Skeletal muscle tissue (tissue), 4 donors: ENCODE measurements around the gene UPK1A. TPM values are rescaled to one million over a fixed set of nuclear protein-coding genes. Genes with fewer than 3 reads are reported as not detected.
"Not testable (repeated sequence)": the region's sequence is repeated elsewhere in the genome, so short reads cannot be mapped to it uniquely, and the experiment has no call there.

Source experiments
- H3K27ac ChIP-seq: one replicate; pipeline ENCODE4 v1.7.0; 2013; ENCODE audit warnings: mild to moderate bottlenecking, low read depth, low read length, inconsistent platforms
- H3K27me3 ChIP-seq, 3 donors: one replicate each; pipeline ENCODE4 v1.7.0; 2013; ENCODE audit warnings: low read length in 3 of 3; ENCODE audit not compliant: control insufficient read depth in 3 of 3, insufficient read depth in 3 of 3
- H3K36me3 ChIP-seq, 3 donors: one replicate each; pipeline ENCODE4 v1.7.0; 2013; ENCODE audit warnings: low read length in 3 of 3; ENCODE audit not compliant: control insufficient read depth in 3 of 3, insufficient read depth in 3 of 3
- H3K4me1 ChIP-seq, 3 donors: one replicate each; pipeline ENCODE4 v1.7.0; 2013; ENCODE audit warnings: low read length in 3 of 3, mild to moderate bottlenecking in 3 of 3; ENCODE audit not compliant: control insufficient read depth in 3 of 3, insufficient read depth in 3 of 3
- H3K4me3 ChIP-seq, 3 donors: one replicate each; pipeline ENCODE4 v1.7.0; 2013; ENCODE audit warnings: low read length in 3 of 3
- H3K9ac ChIP-seq, 3 donors: one replicate each; pipeline ENCODE4 v1.7.0; 2013; ENCODE audit warnings: low read length in 3 of 3, mild to moderate bottlenecking in 3 of 3, moderate library complexity in 2 of 3, low read depth in 1 of 3
- H3K9me3 ChIP-seq, 3 donors: one replicate each; pipeline ENCODE4 v1.7.0; 2013; ENCODE audit warnings: low read length in 3 of 3; ENCODE audit not compliant: control insufficient read depth in 3 of 3
- total RNA-seq: library from RNA; depleted of rRNA; stranded (reverse); fragments of >200 nt; gene quantifications from one replicate; pipeline ENCODE4 v1.2.3, GENCODE V29; 2014
- donor health status: Osteomylitis.

The UPK1A gene
- total RNA-seq, 1 donor from 2014 or later: not detected

DNA sequence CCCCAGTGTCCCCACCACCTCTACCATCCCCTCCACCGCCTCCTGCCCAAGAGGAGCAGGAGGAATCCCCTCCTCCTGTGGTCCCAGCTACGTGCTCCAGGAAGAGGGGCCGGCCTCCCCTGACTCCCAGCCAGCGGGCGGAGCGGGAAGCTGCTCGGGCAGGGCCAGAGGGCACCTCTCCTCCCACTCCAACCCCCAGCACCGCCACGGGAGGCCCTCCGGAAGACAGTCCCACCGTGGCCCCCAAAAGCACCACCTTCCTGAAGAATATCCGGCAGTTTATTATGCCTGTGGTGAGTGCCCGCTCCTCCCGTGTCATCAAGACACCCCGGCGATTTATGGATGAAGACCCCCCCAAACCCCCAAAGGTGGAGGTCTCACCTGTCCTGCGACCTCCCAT lies 54.3 kb downstream of the UPK1A start:
- Histone ChIP-seq H3K27ac (no peak overlapping the region), H3K9ac (no peak overlapping the region), H3K9me3 (no peaks in the 10 kb centered on the region), H3K27me3 (no peaks in the 10 kb centered on the region), H3K4me1 (peaks cover 22 to 28% (median 22%) of the 10 kb centered on the region in 3 donors), H3K36me3 (peaks cover 46 to 52% (median 47%) of the 10 kb centered on the region in 3 donors), H3K4me3 (no peak overlapping the region)

DNA sequence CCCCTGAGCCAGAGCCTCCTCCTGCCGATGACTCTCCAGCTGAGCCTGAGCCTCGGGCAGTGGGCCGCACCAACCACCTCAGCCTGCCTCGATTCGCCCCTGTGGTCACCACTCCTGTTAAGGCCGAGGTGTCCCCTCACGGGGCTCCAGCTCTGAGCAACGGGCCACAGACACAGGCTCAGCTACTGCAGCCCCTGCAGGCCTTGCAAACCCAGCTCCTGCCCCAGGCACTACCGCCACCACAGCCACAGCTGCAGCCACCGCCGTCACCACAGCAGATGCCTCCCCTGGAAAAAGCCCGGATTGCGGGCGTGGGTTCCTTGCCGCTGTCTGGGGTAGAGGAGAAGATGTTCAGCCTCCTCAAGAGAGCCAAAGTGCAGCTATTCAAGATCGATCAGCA lies 55.1 kb downstream of the UPK1A start:
- Histone ChIP-seq H3K36me3 (peaks cover 53 to 59% (median 55%) of the 10 kb centered on the region in 3 donors), H3K9me3 (no peaks in the 10 kb centered on the region), H3K9ac (no peak overlapping the region), H3K4me3 (no peak overlapping the region), H3K27me3 (no peaks in the 10 kb centered on the region), H3K4me1 (peaks cover 14 to 21% (median 15%) of the 10 kb centered on the region in 3 donors), H3K27ac (no peak overlapping the region)

DNA sequence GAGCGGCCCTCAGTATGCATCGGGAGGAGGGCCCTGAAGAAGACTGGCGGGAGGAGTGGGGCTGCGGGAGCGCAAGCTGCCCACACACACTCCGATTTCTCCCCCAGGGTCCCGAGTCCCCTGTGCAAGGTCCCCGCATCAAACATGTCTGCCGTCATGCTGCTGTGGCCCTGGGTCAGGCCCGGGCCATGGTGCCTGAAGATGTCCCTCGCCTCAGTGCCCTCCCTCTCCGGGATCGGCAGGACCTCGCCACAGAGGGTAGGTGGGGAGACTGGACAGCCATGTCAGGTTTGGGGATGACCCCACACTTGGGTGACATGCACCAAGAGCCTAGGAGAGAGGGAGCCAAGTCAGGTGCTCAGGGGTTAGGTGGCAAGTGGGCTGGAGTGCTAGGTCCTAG lies 56.1 kb downstream of the UPK1A start:
- H3K4me1 ChIP-seq: peaks cover 13 to 18% (median 13%) of the 10 kb centered on the region in 3 donors
- no peak overlapping the region for H3K4me3 ChIP-seq
- peaks cover 63 to 67% (median 64%) of the 10 kb centered on the region in 3 donors for H3K36me3 ChIP-seq
- no peak overlapping the region for H3K27ac ChIP-seq
- no peaks in the 10 kb centered on the region for H3K27me3 ChIP-seq
- no peak overlapping the region for H3K9ac ChIP-seq
- no peaks in the 10 kb centered on the region for H3K9me3 ChIP-seq

DNA sequence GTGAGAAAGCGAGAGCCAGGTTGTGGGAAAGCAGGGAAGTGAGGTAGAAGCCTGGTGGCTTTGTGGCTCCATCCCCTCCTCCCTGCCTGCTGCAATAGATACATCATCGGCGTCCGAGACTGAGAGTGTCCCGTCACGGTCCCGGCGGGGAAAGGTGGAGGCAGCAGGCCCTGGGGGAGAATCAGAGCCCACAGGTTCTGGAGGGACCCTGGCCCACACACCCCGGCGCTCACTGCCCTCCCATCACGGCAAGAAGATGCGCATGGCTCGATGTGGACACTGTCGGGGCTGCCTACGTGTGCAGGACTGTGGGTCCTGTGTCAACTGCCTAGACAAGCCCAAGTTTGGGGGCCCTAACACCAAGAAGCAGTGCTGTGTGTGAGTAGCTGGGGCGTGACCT lies 56.6 kb downstream of the UPK1A start:
- peaks cover 67 to 72% (median 69%) of the 10 kb centered on the region in 3 donors for H3K36me3 ChIP-seq
- H3K4me3 ChIP-seq: no peak overlapping the region
- peaks cover 13 to 18% (median 13%) of the 10 kb centered on the region in 3 donors for H3K4me1 ChIP-seq
- H3K27me3 ChIP-seq: no peaks in the 10 kb centered on the region
- no peak overlapping the region for H3K9ac ChIP-seq
- no peaks in the 10 kb centered on the region for H3K9me3 ChIP-seq
- H3K27ac ChIP-seq: no peak overlapping the region

DNA sequence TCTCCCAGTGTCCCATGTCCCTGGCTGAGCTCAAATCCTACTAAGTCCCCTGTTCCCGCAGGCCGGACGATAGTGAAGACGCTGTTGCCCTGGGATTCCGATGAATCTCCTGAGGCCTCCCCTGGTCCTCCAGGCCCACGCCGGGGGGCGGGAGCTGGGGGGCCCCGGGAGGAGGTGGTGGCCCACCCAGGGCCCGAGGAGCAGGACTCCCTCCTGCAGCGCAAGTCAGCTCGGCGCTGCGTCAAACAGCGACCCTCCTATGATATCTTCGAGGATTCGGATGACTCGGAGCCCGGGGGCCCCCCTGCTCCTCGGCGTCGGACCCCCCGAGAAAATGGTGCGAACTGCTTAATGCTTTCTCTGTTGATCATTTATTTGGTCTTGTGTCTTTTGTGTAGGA lies 57.4 kb downstream of the UPK1A start:
- H3K36me3 ChIP-seq: peaks cover 75 to 79% (median 76%) of the 10 kb centered on the region in 3 donors
- peaks cover 10 to 14% (median 10%) of the 10 kb centered on the region in 3 donors for H3K4me1 ChIP-seq

DNA sequence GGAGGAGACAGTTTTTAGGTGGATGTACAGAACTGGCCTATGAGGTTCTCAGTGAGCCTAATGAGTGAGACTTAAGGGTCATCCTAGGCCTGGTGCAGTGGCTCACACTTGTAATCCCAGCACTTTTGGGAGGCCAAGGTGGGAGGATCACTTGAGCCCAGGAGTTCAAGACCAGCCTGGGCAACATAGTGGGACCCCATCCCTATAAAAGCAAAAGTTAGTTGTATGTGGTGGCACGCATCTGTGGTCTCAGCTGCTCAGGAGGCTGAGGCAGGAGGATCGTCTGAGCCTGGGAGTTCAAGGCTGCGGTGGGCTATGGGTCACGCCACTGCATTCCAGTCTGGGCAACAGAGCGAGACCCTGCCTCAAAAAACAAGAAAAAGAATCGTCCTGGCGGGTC lies 57.8 kb downstream of the UPK1A start:
- H3K4me1 ChIP-seq, H3K4me3 ChIP-seq, H3K27me3 ChIP-seq, H3K9me3 ChIP-seq, H3K9ac ChIP-seq, H3K27ac ChIP-seq: not testable (repeated sequence)
- H3K36me3 ChIP-seq: peaks cover 80 to 84% (median 81%) of the 10 kb centered on the region in 3 donors

More for the DNA sequence above, 57.4 kb downstream of the UPK1A start:
- H3K4me3 ChIP-seq: no peak overlapping the region
- no peak overlapping the region for H3K9ac ChIP-seq
- H3K9me3 ChIP-seq: no peaks in the 10 kb centered on the region
- no peaks in the 10 kb centered on the region for H3K27me3 ChIP-seq
- no peak overlapping the region for H3K27ac ChIP-seq

DNA sequence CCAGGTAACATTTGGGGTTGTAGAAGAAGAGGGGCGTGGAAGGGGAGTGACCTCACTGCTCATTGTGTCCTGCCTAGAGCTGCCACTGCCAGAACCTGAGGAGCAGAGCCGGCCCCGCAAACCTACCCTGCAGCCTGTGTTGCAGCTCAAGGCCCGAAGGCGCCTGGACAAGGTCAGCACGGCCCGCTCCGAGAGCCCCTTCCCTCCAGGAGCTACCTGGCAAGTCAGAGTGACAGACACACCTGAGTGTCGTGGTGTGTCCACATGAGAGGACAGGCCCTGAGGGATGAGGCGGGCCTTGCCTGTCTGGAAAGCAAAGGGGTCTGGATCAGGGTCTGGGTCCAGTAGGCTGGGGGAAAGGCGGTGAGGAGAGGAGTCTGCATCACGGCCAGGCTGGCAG lies 58.2 kb downstream of the UPK1A start:
- no peaks in the 10 kb centered on the region for H3K9me3 ChIP-seq
- no peaks in the 10 kb centered on the region for H3K27me3 ChIP-seq
- H3K36me3 ChIP-seq: peaks cover 84 to 86% (median 85%) of the 10 kb centered on the region in 3 donors
- no peak overlapping the region for H3K27ac ChIP-seq
- H3K9ac ChIP-seq: no peak overlapping the region
- no peak overlapping the region for H3K4me3 ChIP-seq
- H3K4me1 ChIP-seq: peaks cover 1 to 5% (median 2%) of the 10 kb centered on the region in 3 donors

DNA sequence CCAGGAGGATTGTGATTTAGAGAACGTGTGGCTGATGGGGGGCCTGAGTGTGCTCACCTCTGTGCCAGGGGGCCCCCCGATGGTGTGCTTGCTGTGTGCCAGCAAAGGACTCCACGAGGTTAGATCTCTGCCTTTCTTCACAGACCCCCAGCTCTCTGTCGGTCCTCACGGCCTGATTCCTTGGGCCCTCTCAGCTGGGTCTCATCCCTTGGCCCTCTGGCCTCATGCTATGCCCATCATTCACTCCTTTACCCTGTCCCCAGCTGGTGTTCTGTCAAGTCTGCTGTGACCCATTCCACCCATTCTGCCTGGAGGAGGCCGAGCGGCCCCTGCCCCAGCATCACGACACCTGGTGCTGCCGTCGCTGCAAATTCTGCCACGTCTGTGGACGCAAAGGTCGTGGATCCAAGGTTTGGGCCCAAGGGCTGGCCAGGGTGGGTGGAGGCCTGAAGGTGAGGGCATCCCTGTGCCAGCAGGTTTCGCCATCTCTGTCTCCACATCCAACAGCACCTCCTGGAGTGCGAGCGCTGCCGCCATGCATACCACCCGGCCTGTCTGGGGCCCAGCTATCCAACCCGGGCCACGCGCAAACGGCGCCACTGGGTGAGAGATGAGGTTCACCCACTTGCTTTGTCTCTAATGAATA lies 59.0 kb downstream of the UPK1A start:
- Histone ChIP-seq H3K36me3 (peaks cover 86 to 88% (median 88%) of the 10 kb centered on the region in 3 donors), H3K9ac (no peak overlapping the region), H3K4me3 (no peak overlapping the region), H3K4me1 (peaks cover 0 to 5% (median 0%) of the 10 kb centered on the region in 3 donors), H3K27me3 (no peaks in the 10 kb centered on the region), H3K9me3 (no peaks in the 10 kb centered on the region), H3K27ac (no peak overlapping the region)

DNA sequence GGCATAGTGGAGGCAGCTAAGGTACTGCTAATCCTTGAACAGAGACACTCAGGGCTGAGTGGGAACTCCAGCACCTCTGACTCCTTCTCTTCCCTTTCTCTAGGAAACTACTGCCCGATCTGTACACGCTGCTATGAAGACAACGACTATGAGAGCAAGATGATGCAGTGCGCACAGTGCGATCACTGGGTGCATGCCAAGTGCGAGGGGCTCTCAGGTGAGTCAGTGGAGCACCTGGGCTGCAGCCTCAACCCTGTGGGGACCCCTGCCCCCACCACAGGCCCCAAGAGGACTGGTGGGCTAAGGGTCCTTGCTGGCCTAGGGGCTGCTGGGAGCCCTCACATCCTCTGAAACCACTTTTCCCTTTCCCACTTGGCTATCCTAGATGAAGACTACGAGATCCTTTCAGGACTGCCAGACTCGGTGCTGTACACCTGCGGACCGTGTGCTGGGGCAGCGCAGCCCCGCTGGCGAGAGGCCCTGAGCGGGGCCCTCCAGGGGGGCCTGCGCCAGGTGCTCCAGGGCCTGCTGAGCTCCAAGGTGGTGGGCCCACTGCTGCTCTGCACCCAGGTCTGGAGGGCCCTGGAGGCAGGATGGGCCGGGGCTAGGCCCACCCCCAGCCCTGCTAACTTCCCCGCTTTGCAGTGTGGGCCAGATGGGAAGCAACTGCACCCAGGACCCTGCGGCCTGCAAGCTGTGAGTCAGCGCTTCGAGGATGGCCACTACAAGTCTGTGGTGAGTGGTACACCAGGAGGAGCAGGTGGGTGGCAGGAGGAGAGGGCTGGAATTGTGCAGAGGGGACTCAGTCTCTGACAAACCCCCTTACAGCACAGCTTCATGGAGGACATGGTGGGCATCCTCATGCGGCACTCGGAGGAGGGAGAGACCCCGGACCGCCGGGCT lies 61.0 kb downstream of the UPK1A start:
- Histone ChIP-seq H3K27me3 (no peaks in the 10 kb centered on the region), H3K9me3 (no peaks in the 10 kb centered on the region), H3K4me3 (no peak overlapping the region), H3K4me1 (no peaks in the 10 kb centered on the region), H3K9ac (no peak overlapping the region), H3K27ac (no peak overlapping the region), H3K36me3 (peaks cover 95 to 98% (median 97%) of the 10 kb centered on the region in 3 donors)
